ENCODE measurements around the gene PLPPR2. TPM values are rescaled to one million over a fixed set of nuclear protein-coding genes. Genes with fewer than 3 reads are reported as not detected.

The PLPPR2 gene
- total RNA-seq, 1 donor from 2014 or later: 61.4 TPM

DNA sequence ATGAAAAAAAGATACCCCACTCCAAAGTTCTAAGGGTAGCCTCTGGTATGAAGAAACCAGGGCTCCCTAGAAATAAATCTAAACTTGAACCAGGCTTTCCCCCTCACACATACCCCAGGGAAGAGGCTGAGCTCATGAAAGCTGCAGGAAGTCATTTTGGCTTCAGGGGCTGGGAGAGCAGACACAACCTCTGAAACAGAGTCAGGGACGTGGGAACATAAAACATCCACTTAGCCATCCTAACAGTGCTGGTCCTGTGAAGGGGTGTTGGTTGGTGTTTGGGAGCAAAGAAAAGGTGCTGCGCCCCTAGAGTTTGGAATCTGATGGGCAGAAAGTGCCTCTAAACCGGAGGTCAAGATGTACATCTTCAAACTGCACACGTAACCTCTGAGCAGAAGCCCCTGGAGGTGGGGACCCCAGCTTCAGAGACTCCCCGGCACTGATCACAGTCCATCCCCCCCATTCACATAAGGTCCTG, 31.6 kb upstream of the PLPPR2 start:
- H3K27me3 ChIP-seq: no peaks in the 10 kb centered on the region
- TF ChIP-seq, protein P1, sequence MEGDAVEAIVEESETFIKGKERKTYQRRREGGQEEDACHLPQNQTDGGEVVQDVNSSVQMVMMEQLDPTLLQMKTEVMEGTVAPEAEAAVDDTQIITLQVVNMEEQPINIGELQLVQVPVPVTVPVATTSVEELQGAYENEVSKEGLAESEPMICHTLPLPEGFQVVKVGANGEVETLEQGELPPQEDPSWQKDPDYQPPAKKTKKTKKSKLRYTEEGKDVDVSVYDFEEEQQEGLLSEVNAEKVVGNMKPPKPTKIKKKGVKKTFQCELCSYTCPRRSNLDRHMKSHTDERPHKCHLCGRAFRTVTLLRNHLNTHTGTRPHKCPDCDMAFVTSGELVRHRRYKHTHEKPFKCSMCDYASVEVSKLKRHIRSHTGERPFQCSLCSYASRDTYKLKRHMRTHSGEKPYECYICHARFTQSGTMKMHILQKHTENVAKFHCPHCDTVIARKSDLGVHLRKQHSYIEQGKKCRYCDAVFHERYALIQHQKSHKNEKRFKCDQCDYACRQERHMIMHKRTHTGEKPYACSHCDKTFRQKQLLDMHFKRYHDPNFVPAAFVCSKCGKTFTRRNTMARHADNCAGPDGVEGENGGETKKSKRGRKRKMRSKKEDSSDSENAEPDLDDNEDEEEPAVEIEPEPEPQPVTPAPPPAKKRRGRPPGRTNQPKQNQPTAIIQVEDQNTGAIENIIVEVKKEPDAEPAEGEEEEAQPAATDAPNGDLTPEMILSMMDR (IDR thresholded peaks at IDR 0.05): no peak
- no peak for DNase-seq (ENCODE audit: low spot score in 2 of 2)
- H3K4me1 ChIP-seq: peaks cover 8 to 13% of the 10 kb centered on the region in 2 donors
- H3K27ac ChIP-seq: peak overlapping the region; percentile 76 to 77
- H3K9me3 ChIP-seq: no peaks in the 10 kb centered on the region
- H3K4me3 ChIP-seq: no peak overlapping the region
- intact Hi-C loops (cut with DNase I): loop anchor here (2.0 kb wide), 1 partner anchor 27 kb away; the partner anchor contains the start of gene TSPAN16
- peaks cover 25 to 38% of the 10 kb centered on the region in 2 donors for H3K36me3 ChIP-seq

DNA sequence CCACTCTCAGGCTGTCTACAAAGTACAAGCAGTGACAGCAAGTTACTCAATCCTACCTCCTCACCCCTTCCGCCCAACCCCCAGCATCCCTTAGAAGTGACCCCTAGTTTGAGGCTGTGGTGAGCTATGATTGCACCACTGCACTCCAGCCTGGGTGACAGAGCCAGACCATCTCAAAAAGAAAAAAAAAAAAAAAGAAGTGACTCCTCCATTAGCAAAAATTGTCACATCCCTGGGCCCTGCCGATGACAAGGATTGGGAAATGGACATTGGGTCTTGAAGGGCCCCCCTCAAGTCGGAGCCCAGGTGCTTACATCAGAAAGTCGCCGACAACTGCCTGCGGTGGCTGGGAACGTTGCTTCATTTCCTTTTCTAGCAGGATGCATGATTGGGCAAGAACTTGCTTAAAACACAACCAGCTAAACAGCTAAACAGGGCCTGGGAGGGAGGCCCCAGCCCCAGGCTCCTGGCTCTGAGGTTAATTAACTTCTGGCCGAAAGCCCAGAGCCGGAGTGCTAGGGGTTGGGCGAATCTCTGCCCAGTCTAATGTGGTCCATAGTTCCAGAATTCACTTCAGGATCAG, 31.1 kb upstream of the PLPPR2 start:
- DNase-seq (ENCODE audit: low spot score in 2 of 2): peak; percentile 67 to 88
- Histone ChIP-seq H3K9me3 (no peaks in the 10 kb centered on the region), H3K36me3 (peaks cover 29 to 44% of the 10 kb centered on the region in 2 donors), H3K27ac (peak overlapping the region; percentile 76 to 77), H3K4me3 (peak overlapping the region in 1 of 2 donors; percentile 12), H3K4me1 (peaks cover 8 to 13% of the 10 kb centered on the region in 2 donors), H3K27me3 (no peaks in the 10 kb centered on the region)
- TF ChIP-seq, protein P1 (IDR thresholded peaks at IDR 0.05): no peak
- intact Hi-C loops (cut with DNase I): no loop called here

DNA sequence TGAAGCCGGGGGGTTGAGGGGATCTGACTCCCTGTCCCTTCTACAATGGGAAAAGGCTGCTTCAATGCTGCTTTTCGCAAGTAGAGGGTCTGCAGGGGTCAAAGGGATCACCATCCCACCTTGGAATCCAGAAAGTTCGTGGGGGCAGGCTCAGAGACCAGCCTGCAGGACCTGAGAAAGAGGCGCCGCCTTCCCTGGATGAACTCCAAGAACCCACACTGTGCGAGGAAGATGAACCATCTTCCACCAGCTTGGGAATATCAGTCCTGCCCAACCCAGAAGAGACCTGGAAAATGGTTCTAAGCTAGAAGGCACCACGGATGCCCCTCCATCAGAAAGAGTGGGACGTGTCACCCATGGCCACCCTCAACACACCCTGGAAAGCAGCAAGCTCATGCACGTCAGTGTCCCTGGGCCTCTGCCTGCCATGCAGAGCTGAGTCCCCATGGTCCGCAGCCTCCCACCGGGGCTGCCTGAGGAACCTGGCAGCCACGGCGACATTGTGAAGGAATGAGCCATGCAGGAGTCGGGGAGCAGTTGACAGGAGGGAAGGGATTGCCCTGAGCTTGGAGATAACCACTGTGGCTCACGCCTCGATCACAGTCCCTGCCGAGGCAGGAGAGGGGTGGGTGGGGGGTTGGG, 30.4 kb upstream of the PLPPR2 start:
- Histone ChIP-seq H3K9me3 (no peaks in the 10 kb centered on the region), H3K4me1 (peaks cover 8 to 13% of the 10 kb centered on the region in 2 donors), H3K27ac (peak overlapping the region; percentile 76 to 77), H3K36me3 (peaks cover 31 to 51% of the 10 kb centered on the region in 2 donors), H3K27me3 (no peaks in the 10 kb centered on the region), H3K4me3 (no peak overlapping the region)
- DNase-seq (ENCODE audit: low spot score in 2 of 2): no peak
- intact Hi-C loops (cut with DNase I): no loop called here
- TF ChIP-seq, protein P1 (IDR thresholded peaks at IDR 0.05): no peak

GRCh38 chr19:11325544-11325943, 29.7 kb upstream of the PLPPR2 start:
- H3K4me3 ChIP-seq: no peak overlapping the region
- H3K4me1 ChIP-seq: peaks cover 8 to 13% of the 10 kb centered on the region in 2 donors
- no peak overlapping the region for H3K27ac ChIP-seq
- peaks cover 31 to 57% of the 10 kb centered on the region in 2 donors for H3K36me3 ChIP-seq
- DNase-seq (ENCODE audit: low spot score in 2 of 2): no peak
- TF ChIP-seq, protein P1 (IDR thresholded peaks at IDR 0.05): no peak
- no peaks in the 10 kb centered on the region for H3K27me3 ChIP-seq
- no peaks in the 10 kb centered on the region for H3K9me3 ChIP-seq
- intact Hi-C loops (cut with DNase I): no loop called here

- Histone ChIP-seq H3K9me3 (no peaks in the 10 kb centered on the region), H3K27ac (no peak overlapping the region), H3K4me3 (no peak overlapping the region), H3K27me3 (no peaks in the 10 kb centered on the region), H3K4me1 (no peaks in the 10 kb centered on the region), H3K36me3 (peaks cover 56 to 94% of the 10 kb centered on the region in 2 donors)
- intact Hi-C loops (cut with DNase I): no loop called here
- TF ChIP-seq, protein P1 (IDR thresholded peaks at IDR 0.05): no peak
- DNase-seq (ENCODE audit: low spot score in 2 of 2): no peak
Observed at GRCh38 chr19:11330127-11330526, 25.1 kb upstream of the PLPPR2 start.

Measured in ascending aorta (tissue), 2 donors.